Endothelial cell of umbilical vein (primary cell): ENCODE measurements around the gene SSUH2. TPM values are rescaled to one million over a fixed set of nuclear protein-coding genes. Genes with fewer than 3 reads are reported as not detected.

Experiments used
- BruUV-seq: library from RNA; stranded (reverse); fragments of 400-500 nt; replicated peaks from 2 replicates; lab custom pipeline; 2021; lab: Mats Ljungman, UMichigan
- CTCF ChIA-PET: fragments of 300-600, 350-600 bp; sonication (Branson Sonifier 250); formaldehyde crosslinking; loops from one replicate; lab custom pipeline; 2021; ENCODE audit warnings: antibody characterized with exemption, inconsistent platforms; lab: Charles Lee
- POLR2A ChIA-PET: fragments of 300-600, 350-600 bp; sonication (Branson Sonifier 250); formaldehyde crosslinking; loops from one replicate; lab custom pipeline; 2021; ENCODE audit warnings: antibody characterized with exemption, inconsistent platforms; lab: Charles Lee
- DNase-seq: peaks from one replicate; pipeline ENCODE4 v3.0.0-alpha.2; 2011; ENCODE audit warnings: low read depth, low spot score
- FAIRE-seq: peaks from 2 replicates; lab custom pipeline; 2011; peaks lifted over from hg19 to GRCh38; lab: Jason Lieb, UNC
- H2AFZ ChIP-seq: 2 replicates; pipeline ENCODE4 v1.6.0; 2012; ENCODE audit warnings: low read depth, low read length, control low read depth, inconsistent platforms
- H3K27ac ChIP-seq: 2 replicates; pipeline ENCODE4 v1.5.1; 2011; ENCODE audit warnings: low read depth, mild to moderate bottlenecking, control low read depth, low read length, moderate library complexity; ENCODE audit not compliant: insufficient read depth
- H3K27me3 ChIP-seq, 2 experiments: 2 replicates each; pipeline versions ENCODE4 v1.6.0 to v1.6.1; 2011; ENCODE audit warnings: low read length in 2 of 2, mixed read lengths in 1 of 2; ENCODE audit not compliant: control insufficient read depth in 2 of 2, insufficient read depth in 2 of 2
- H3K36me3 ChIP-seq, 2 experiments: 2 replicates in 1 of 2; 3 replicates in 1 of 2; pipeline ENCODE4 v1.5.1; 2011; ENCODE audit warnings: low read length in 2 of 2, mild to moderate bottlenecking in 1 of 2, moderate library complexity in 1 of 2; ENCODE audit not compliant: control insufficient read depth in 2 of 2, insufficient read depth in 2 of 2; ENCODE audit errors: extremely low read depth in 1 of 2
- H3K4me1 ChIP-seq: 3 replicates; pipeline ENCODE4 v1.5.1; 2011; ENCODE audit warnings: mild to moderate bottlenecking, low read length; ENCODE audit not compliant: control insufficient read depth, insufficient read depth; ENCODE audit errors: extremely low read depth
- H3K4me2 ChIP-seq: 2 replicates; pipeline ENCODE4 v1.6.1; 2011; ENCODE audit warnings: low read length, control low read depth, mixed read lengths; ENCODE audit not compliant: insufficient read depth
- H3K4me3 ChIP-seq, 3 experiments: fragments of 200-600 bp in 1 of 3; sonication (generic), shearing (Covaris generic) in 1 of 3; replicated peaks in 1 of 3; 2 replicates each; pipeline ENCODE4 v1.5.1; 2011 to 2016; ENCODE audit warnings: control low read depth in 3 of 3, low read length in 3 of 3, mild to moderate bottlenecking in 2 of 3, inconsistent platforms in 1 of 3, low read depth in 1 of 3, moderate library complexity in 1 of 3; ENCODE audit not compliant: insufficient read depth in 1 of 3
- H3K79me2 ChIP-seq: 2 replicates; pipeline ENCODE4 v1.6.0; 2012; ENCODE audit warnings: low read length, inconsistent platforms; ENCODE audit not compliant: control insufficient read depth, insufficient read depth
- H3K9ac ChIP-seq: replicated peaks from 2 replicates; pipeline ENCODE3; 2011; ENCODE audit warnings: low read length, control low read depth; ENCODE audit not compliant: insufficient read depth; ENCODE audit errors: extremely low read depth
- H3K9me1 ChIP-seq: replicated peaks from 3 replicates; pipeline ENCODE4 v1.6.0; 2011; ENCODE audit warnings: mild to moderate bottlenecking, low read length; ENCODE audit not compliant: control insufficient read depth, insufficient read depth; ENCODE audit errors: extremely low read depth
- H3K9me3 ChIP-seq: replicated peaks from 2 replicates; pipeline ENCODE4 v1.5.1; 2012; ENCODE audit warnings: low read length, inconsistent platforms; ENCODE audit not compliant: control insufficient read depth, insufficient read depth
- H4K20me1 ChIP-seq: replicated peaks from 2 replicates; pipeline ENCODE3; 2011; ENCODE audit warnings: mild to moderate bottlenecking, low read length; ENCODE audit not compliant: control insufficient read depth, insufficient read depth; ENCODE audit errors: extremely low read depth
- CTCF ChIP-seq, 2 donors: IDR thresholded peaks; 1 replicate in 1 of 2; 2 replicates in 1 of 2; pipeline ENCODE4 v1.5.1; 2011; ENCODE audit warnings: low read length in 2 of 2, mild to moderate bottlenecking in 2 of 2, moderate library complexity in 2 of 2, control low read depth in 1 of 2, inconsistent platforms in 1 of 2, low read depth in 1 of 2; ENCODE audit not compliant: insufficient read depth in 1 of 2; ENCODE audit errors: extremely low read depth in 1 of 2
- EZH2 ChIP-seq: IDR thresholded peaks from 2 replicates; pipeline ENCODE4 v1.6.1; 2012; ENCODE audit warnings: borderline replicate concordance, low read depth, mild to moderate bottlenecking, moderate library complexity, low read length, inconsistent platforms; ENCODE audit not compliant: severe bottlenecking
- FOS ChIP-seq: IDR thresholded peaks from 2 replicates; pipeline ENCODE4 v1.6.1; 2011; ENCODE audit warnings: mild to moderate bottlenecking, low read length, moderate library complexity, borderline replicate concordance; ENCODE audit not compliant: insufficient read depth
- GATA2 ChIP-seq: IDR thresholded peaks from 2 replicates; pipeline ENCODE4 v1.7.0; 2011; ENCODE audit warnings: low read depth, mild to moderate bottlenecking, moderate library complexity, mixed read lengths, low read length; ENCODE audit not compliant: insufficient read length, insufficient read depth
- JUN ChIP-seq: IDR thresholded peaks from 2 replicates; pipeline ENCODE4 v1.6.1; 2011; ENCODE audit warnings: borderline replicate concordance, low read depth; ENCODE audit not compliant: insufficient read length, insufficient read depth
- MAX ChIP-seq: IDR thresholded peaks from 2 replicates; pipeline ENCODE4 v1.6.1; 2011; ENCODE audit not compliant: insufficient read depth, insufficient read length
- MYC ChIP-seq: IDR thresholded peaks from one replicate; pipeline ENCODE4 v1.6.1; 2011; ENCODE audit warnings: mild to moderate bottlenecking, low read depth, low read length
- POLR2A ChIP-seq: IDR thresholded peaks from 2 replicates; pipeline ENCODE4 v1.6.1; 2012; ENCODE audit warnings: low read depth, mild to moderate bottlenecking, control low read depth, low read length
- POLR2AphosphoS5 ChIP-seq: IDR thresholded peaks from 2 replicates; pipeline ENCODE4 v1.6.1; 2012; ENCODE audit warnings: low read depth, mild to moderate bottlenecking, control low read depth, low read length, moderate library complexity; ENCODE audit not compliant: insufficient read depth
- dilution Hi-C: fragments of 300-500 bp; cut with MboI; formaldehyde crosslinking; loops from one replicate; pipeline ENCODE4 v1.15.0; 2019; ENCODE audit warnings: low sequenced_read_pairs; ENCODE audit not compliant: extremely low pct_ligation_motif_present
- intact Hi-C: fragments of 100-400 bp; cut with micrococcal nuclease; formaldehyde crosslinking; loops from one replicate; pipeline ENCODE4 v1.10.0; 2022
- polyA plus RNA-seq, 4 experiments: library from polyadenylated mRNA; depleted of rRNA in 3 of 4; stranded (reverse) in 3 of 4; unstranded in 1 of 4; fragments of >200 nt; gene quantifications; 2 replicates each; pipeline versions ENCODE4 v1.2.1 to v1.2.3, GENCODE V29; 2011 to 2012; ENCODE audit warnings: missing spikeins in 1 of 4
- total RNA-seq: library from RNA; stranded (reverse); gene quantifications from 2 replicates; pipeline ENCODE4 v1.2.3, GENCODE V29; 2021

Gene SSUH2
- total and polyA plus RNA-seq, 2 donors (not counting 3 experiments of a cell fraction or from before 2014, with no cell fraction given) = 0.44 TPM; not detected in 1

GRCh38 chr3:8651418-8652323, 7.1 kb upstream of the SSUH2 start:
- TF ChIP-seq FOS = no peak
- no peak for TF ChIP-seq MAX
- TF ChIP-seq CTCF (IDR thresholded peaks at IDR 0.05; ENCODE audit: extremely low read depth in 1 of 2, insufficient read depth in 1 of 2, low read depth in 1 of 2, low read length in 2 of 2) = no peak
- no peak for TF ChIP-seq MYC
- TF ChIP-seq EZH2 = no peak
- no peak for TF ChIP-seq POLR2A
- no peak for TF ChIP-seq JUN
- no peak for TF ChIP-seq GATA2
- no peak for TF ChIP-seq POLR2AphosphoS5
- Histone ChIP-seq H4K20me1 (no peaks in the 10 kb centered on the region), H3K9me3 (no peaks in the 10 kb centered on the region), H3K27me3 (peaks cover 5 to 6% of the 10 kb centered on the region in 2 experiments), H3K9ac (no peak overlapping the region), H3K27ac (no peak overlapping the region), H3K4me1 (no peaks in the 10 kb centered on the region), H2AFZ (no peak overlapping the region), H3K4me2 (no peak overlapping the region), H3K9me1 (no peaks in the 10 kb centered on the region), H3K36me3 (no peaks in the 10 kb centered on the region), H3K4me3 (no peak overlapping the region), H3K79me2 (no peaks in the 10 kb centered on the region)
- DNase-seq (no peak), FAIRE-seq (no peak)
- BruUV-seq = no TSS peak
- intact Hi-C loops (no loop called here), dilution Hi-C loops (no loop called here)
- ChIA-PET CTCF (no interaction called here), POLR2A (no interaction called here)
